Vagina (tissue), 2 donors: Measurements from ENCODE around the gene SERINC4. TPM values are rescaled to one million over a fixed set of nuclear protein-coding genes. Genes with fewer than 3 reads are reported as not detected.
A peak's percentile ranks its signal among the peaks of the same experiment; 100 is the strongest.

Experiments used
- DNase-seq, 2 donors: peaks; one replicate each; pipeline ENCODE4 v3.0.0-alpha.2; 2017; ENCODE audit errors: extremely low spot score in 2 of 2
- H3K27ac ChIP-seq: fragments of 200-600 bp; sonication (generic); one replicate; pipeline ENCODE4 v1.5.1; 2019
- H3K27me3 ChIP-seq: fragments of 200-600 bp; sonication (generic); one replicate; pipeline ENCODE4 v1.5.1; 2019
- H3K36me3 ChIP-seq, 2 donors: fragments of 200-600 bp; sonication (generic); one replicate each; pipeline ENCODE4 v1.5.1; 2017 to 2019
- H3K4me1 ChIP-seq: fragments of 200-600 bp; sonication (generic); one replicate; pipeline ENCODE4 v1.5.1; 2019
- H3K4me3 ChIP-seq, 2 donors: fragments of 200-600 bp; sonication (generic); 1 replicate in 1 of 2; 2 replicates in 1 of 2; pipeline ENCODE4 v1.5.1; 2016 to 2019
- H3K9me3 ChIP-seq: fragments of 200-600 bp; sonication (generic); one replicate; pipeline ENCODE4 v1.5.1; 2019
- CTCF ChIP-seq, 3 experiments: fragments of 450-650 bp in 2 of 3; fragments of 200-600 bp in 1 of 3; sonication (generic) in 1 of 3; IDR thresholded peaks; one replicate each; pipeline ENCODE4 v1.5.1; 2017 to 2019; ENCODE audit warnings: antibody characterized with exemption in 3 of 3, mild to moderate bottlenecking in 2 of 3, moderate library complexity in 2 of 3
- POLR2A ChIP-seq, 2 donors: fragments of 450-650 bp; IDR thresholded peaks; one replicate each; pipeline ENCODE4 v1.6.1; 2017; ENCODE audit warnings: antibody characterized with exemption in 2 of 2, mild to moderate bottlenecking in 2 of 2, moderate library complexity in 2 of 2
- POLR2AphosphoS5 ChIP-seq, 2 donors: sonication (generic); formaldehyde crosslinking; IDR thresholded peaks; one replicate each; pipeline ENCODE4 v1.9.0; 2017; ENCODE audit warnings: antibody characterized with exemption in 2 of 2, mild to moderate bottlenecking in 2 of 2, low read depth in 1 of 2; ENCODE audit not compliant: insufficient read depth in 1 of 2
- intact Hi-C: fragments of 100-400 bp; cut with DNase I; formaldehyde crosslinking; loops from one replicate; pipeline ENCODE4 v1.15.1; 2023
- total RNA-seq: library from RNA; depleted of rRNA; stranded (reverse); fragments of >200 nt; gene quantifications from one replicate; pipeline ENCODE4 v1.2.3, GENCODE V29; 2016

SERINC4 gene
- total RNA-seq, 1 donor from 2014 or later: not detected

- intact Hi-C loops: loop anchor here (2.0 kb wide), 1 partner anchor 16 kb away; the partner anchor contains the start of gene ELL3
- peaks cover 40% of the 10 kb centered on the region for H3K4me1 ChIP-seq
- DNase-seq: no peak
These were observed 7.1 kb downstream of the SERINC4 start for GRCh38 chr15:43792761-43793476.

GRCh38 chr15:43791993-43792760, 7.8 kb downstream of the SERINC4 start, which contains the start of gene SERF2:
SERF2 (plus strand) TSS chr15:43792320; CDS start chr15:43792377, 57 bp downstream.
- no peaks in the 10 kb centered on the region for H3K9me3 ChIP-seq
- H3K4me1 ChIP-seq: peaks cover 34% of the 10 kb centered on the region
- H3K27ac ChIP-seq: peak within 1 kb of the TSS; percentile 99
- peaks cover 0 to 23% of the 10 kb centered on the region in 2 donors for H3K36me3 ChIP-seq
- intact Hi-C loops: loop anchor here (2.0 kb wide), 1 partner anchor 15 kb away; the partner anchor contains the start of gene ELL3
- TF ChIP-seq POLR2AphosphoS5 (IDR thresholded peaks at IDR 0.05; ENCODE audit: insufficient read depth in 1 of 2, low read depth in 1 of 2) (peak; percentile 94 to 100), POLR2A (IDR thresholded peaks at IDR 0.05) (peak; percentile 89 to 99), CTCF (IDR thresholded peaks at IDR 0.05) (no peak)
- no peaks in the 10 kb centered on the region for H3K27me3 ChIP-seq
- peak within 1 kb of the TSS; percentile 82 to 91 for H3K4me3 ChIP-seq
- DNase-seq: peak; percentile 100

More at GRCh38 chr15:43792761-43793476, 7.1 kb downstream of the SERINC4 start:
- no peaks in the 10 kb centered on the region for H3K9me3 ChIP-seq
- H3K27me3 ChIP-seq: no peaks in the 10 kb centered on the region
- peaks cover 0 to 26% of the 10 kb centered on the region in 2 donors for H3K36me3 ChIP-seq
- peak overlapping the region; percentile 99 for H3K27ac ChIP-seq
- H3K4me3 ChIP-seq: peak overlapping the region; percentile 82 to 91
- TF ChIP-seq POLR2AphosphoS5 (IDR thresholded peaks at IDR 0.05; ENCODE audit: insufficient read depth in 1 of 2, low read depth in 1 of 2) (no peak), POLR2A (IDR thresholded peaks at IDR 0.05) (no peak), CTCF (IDR thresholded peaks at IDR 0.05) (no peak)

- peaks cover 0 to 9% of the 10 kb centered on the region in 2 donors for H3K36me3 ChIP-seq
- no peak overlapping the region for H3K4me3 ChIP-seq
- H3K27me3 ChIP-seq: no peaks in the 10 kb centered on the region
- H3K9me3 ChIP-seq: no peaks in the 10 kb centered on the region
- H3K27ac ChIP-seq: no peak overlapping the region
- intact Hi-C loops: no loop called here
- DNase-seq: no peak
- TF ChIP-seq POLR2A (IDR thresholded peaks at IDR 0.05) (no peak), POLR2AphosphoS5 (IDR thresholded peaks at IDR 0.05; ENCODE audit: insufficient read depth in 1 of 2, low read depth in 1 of 2) (no peak), CTCF (IDR thresholded peaks at IDR 0.05) (no peak)
- peaks cover 16% of the 10 kb centered on the region for H3K4me1 ChIP-seq
These were observed 10.6 kb downstream of the SERINC4 start for GRCh38 chr15:43789409-43789808.

- TF ChIP-seq POLR2AphosphoS5 (IDR thresholded peaks at IDR 0.05; ENCODE audit: insufficient read depth in 1 of 2, low read depth in 1 of 2): no peak
- TF ChIP-seq POLR2A (IDR thresholded peaks at IDR 0.05): no peak
- TF ChIP-seq CTCF (IDR thresholded peaks at IDR 0.05): no peak
- no peak overlapping the region for H3K4me3 ChIP-seq
- DNase-seq: no peak
- intact Hi-C loops: no loop called here
- peaks cover 0 to under 1% of the 10 kb centered on the region in 2 donors for H3K36me3 ChIP-seq
- H3K27me3 ChIP-seq: no peaks in the 10 kb centered on the region
- H3K27ac ChIP-seq: no peak overlapping the region
- H3K4me1 ChIP-seq: peaks cover 22% of the 10 kb centered on the region
- no peaks in the 10 kb centered on the region for H3K9me3 ChIP-seq
These were observed 21.0 kb downstream of the SERINC4 start for GRCh38 chr15:43779016-43779415.
